Activated CD8-positive, alpha-beta T cell treated with anti-CD3 and anti-CD28 coated beads for 36 hours (primary cell): ENCODE data around the gene ACACB. TPM values are rescaled to one million over a fixed set of nuclear protein-coding genes. Genes with fewer than 3 reads are reported as not detected.

Experiments used
- ATAC-seq: fragments of 200-7000 bp; cut with Tn5 transposase; one replicate; pipeline ENCODE4 v1.10.0; 2021; ENCODE audit warnings: mild to moderate bottlenecking, moderate library complexity
- CTCF ChIA-PET: fragments of 350-600 bp; sonication (Branson Sonifier 250); formaldehyde crosslinking; loops from one replicate; lab custom pipeline; 2021; ENCODE audit warnings: antibody characterized with exemption; lab: Charles Lee
- POLR2A ChIA-PET: fragments of 350-600 bp; sonication (Branson Sonifier 250); formaldehyde crosslinking; loops from one replicate; lab custom pipeline; 2021; ENCODE audit warnings: antibody characterized with exemption; lab: Charles Lee
- DNase-seq: peaks from one replicate; pipeline ENCODE4 v3.0.0-alpha.2; 2020
- H3K27ac Mint-ChIP-seq: one replicate; pipeline ENCODE4 v1.8.0; 2021; ENCODE audit warnings: mild to moderate bottlenecking, mixed read lengths
- H3K27me3 Mint-ChIP-seq: one replicate; pipeline ENCODE4 v1.8.0; 2021; ENCODE audit warnings: mixed read lengths
- H3K36me3 Mint-ChIP-seq: one replicate; pipeline ENCODE4 v1.8.0; 2021; ENCODE audit warnings: low read depth, mixed read lengths
- H3K4me1 Mint-ChIP-seq: one replicate; pipeline ENCODE4 v1.8.0; 2021; ENCODE audit warnings: low read depth, mixed read lengths
- H3K4me3 Mint-ChIP-seq: one replicate; pipeline ENCODE4 v1.8.0; 2021; ENCODE audit warnings: mild to moderate bottlenecking, moderate library complexity, mixed read lengths
- H3K9me3 Mint-ChIP-seq: one replicate; pipeline ENCODE4 v1.8.0; 2021; ENCODE audit warnings: mixed read lengths
- CTCF ChIP-seq: fragments of 200-600 bp; IDR thresholded peaks from one replicate; pipeline ENCODE4 v1.8.0; 2022; ENCODE audit warnings: antibody characterized with exemption, mild to moderate bottlenecking
- intact Hi-C: fragments of 100-400 bp; cut with micrococcal nuclease; formaldehyde crosslinking; loops from one replicate; pipeline ENCODE4 v1.10.0; 2022
- total RNA-seq, 2 experiments: library from RNA; stranded (reverse); gene quantifications; one replicate each; pipeline ENCODE4 v1.2.3, GENCODE V29; 2021

The ACACB gene
- total RNA-seq, 2 experiments from 2014 or later = 8.7 to 11.2 TPM

GRCh38 chr12:109299849-109300248 is 183.5 kb downstream of the ACACB start:
- intact Hi-C loops = no loop called here
- DNase-seq (no peak), ATAC-seq (no peak)
- Mint-ChIP-seq H3K4me1 (no peaks in the 10 kb centered on the region), H3K36me3 (no peaks in the 10 kb centered on the region), H3K27ac (no peak overlapping the region), H3K9me3 (no peaks in the 10 kb centered on the region), H3K4me3 (no peak overlapping the region), H3K27me3 (peaks cover 17% of the 10 kb centered on the region)
- no peak for TF ChIP-seq CTCF
- POLR2A ChIA-PET = no interaction called here
- CTCF ChIA-PET = interaction anchor here (1.2 kb wide), 1 partner anchor 39 kb away, joined by 3 read pairs; no protein-coding TSS in a partner anchor

GRCh38 chr12:109301643-109302168 is 185.3 kb downstream of the ACACB start:
- H3K27me3 Mint-ChIP-seq = peaks cover 21% of the 10 kb centered on the region
- ChIA-PET POLR2A (no interaction called here), CTCF (interaction anchor here (1.3 to 1.4 kb wide), 2 partner anchors 15 to 92 kb away, joined by 3 to 4 read pairs; no protein-coding TSS in a partner anchor)
- H3K4me1 Mint-ChIP-seq = no peaks in the 10 kb centered on the region
- no peak for TF ChIP-seq CTCF
- no peak overlapping the region for H3K27ac Mint-ChIP-seq
- intact Hi-C loops = no loop called here
- DNase-seq (no peak), ATAC-seq (no peak)
- H3K9me3 Mint-ChIP-seq = no peaks in the 10 kb centered on the region
- no peak overlapping the region for H3K4me3 Mint-ChIP-seq
- no peaks in the 10 kb centered on the region for H3K36me3 Mint-ChIP-seq

GRCh38 chr12:109302358-109302757 is 186.0 kb downstream of the ACACB start:
- DNase-seq = no peak
- Mint-ChIP-seq H3K4me1 (no peaks in the 10 kb centered on the region), H3K4me3 (no peak overlapping the region), H3K27ac (no peak overlapping the region), H3K9me3 (no peaks in the 10 kb centered on the region), H3K36me3 (no peaks in the 10 kb centered on the region), H3K27me3 (peaks cover 22% of the 10 kb centered on the region)
- POLR2A ChIA-PET = interaction anchor here (0.7 kb wide), 1 partner anchor 10 kb away, joined by 3 read pairs; no protein-coding TSS in a partner anchor
- intact Hi-C loops = no loop called here
- TF ChIP-seq CTCF = peak; percentile 19
- no peak for ATAC-seq
- CTCF ChIA-PET = interaction anchor here (0.7 to 1.4 kb wide), 4 partner anchors 16 to 92 kb away, joined by 3 to 4 read pairs (median 3); no protein-coding TSS in a partner anchor

GRCh38 chr12:109302770-109303169 is 186.4 kb downstream of the ACACB start:
- TF ChIP-seq CTCF = no peak
- CTCF ChIA-PET = interaction anchor here (0.7 to 1.4 kb wide), 4 partner anchors 16 to 91 kb away, joined by 3 to 4 read pairs (median 3); no protein-coding TSS in a partner anchor
- Mint-ChIP-seq H3K9me3 (no peaks in the 10 kb centered on the region), H3K4me1 (no peaks in the 10 kb centered on the region), H3K27me3 (peaks cover 27% of the 10 kb centered on the region), H3K27ac (no peak overlapping the region), H3K4me3 (no peak overlapping the region), H3K36me3 (no peaks in the 10 kb centered on the region)
- ATAC-seq (no peak), DNase-seq (no peak)
- POLR2A ChIA-PET = interaction anchor here (0.7 kb wide), 1 partner anchor 11 kb away, joined by 3 read pairs; no protein-coding TSS in a partner anchor
- intact Hi-C loops = no loop called here

GRCh38 chr12:109304485-109304884 is 188.1 kb downstream of the ACACB start:
- TF ChIP-seq CTCF = no peak
- intact Hi-C loops = no loop called here
- CTCF ChIA-PET = no interaction called here
- no peak for ATAC-seq
- POLR2A ChIA-PET = interaction anchor here (0.6 kb wide), 1 partner anchor 929 kb away, joined by 3 read pairs; no protein-coding TSS in a partner anchor
- DNase-seq = no peak
- Mint-ChIP-seq H3K27me3 (peaks cover 41% of the 10 kb centered on the region), H3K4me1 (peaks cover 2% of the 10 kb centered on the region), H3K27ac (no peak overlapping the region), H3K36me3 (no peaks in the 10 kb centered on the region), H3K9me3 (no peaks in the 10 kb centered on the region), H3K4me3 (no peak overlapping the region)
